Fibroblast of lung (primary cell): ENCODE measurements around the gene MSI2.

Source experiments
- CTCF ChIP-seq, 2 donors: IDR thresholded peaks in 1 of 2; conservative IDR thresholded peaks in 1 of 2; 1 replicate in 1 of 2; 2 replicates in 1 of 2; pipeline ENCODE4 v1.5.1; 2011 to 2012; ENCODE audit warnings: low read length in 2 of 2, control low read depth in 1 of 2, inconsistent platforms in 1 of 2, low read depth in 1 of 2, mild to moderate bottlenecking in 1 of 2
- EZH2 ChIP-seq: IDR thresholded peaks from 2 replicates; pipeline ENCODE4 v1.5.1; 2012; ENCODE audit warnings: low read length, control low read depth, mild to moderate bottlenecking; ENCODE audit errors: missing control alignments

GRCh38 chr17:57443781-57444180 is 187.5 kb downstream of the MSI2 start:
- TF ChIP-seq CTCF (conservative IDR thresholded peaks at IDR 0.05 in 1 of 2, IDR thresholded peaks at IDR 0.05 in 1 of 2; ENCODE audit: low read depth in 1 of 2, low read length in 2 of 2), result no peak
- no peak for TF ChIP-seq EZH2
